ENCODE measurements around the gene RAI2. TPM values are rescaled to one million over a fixed set of nuclear protein-coding genes. Genes with fewer than 3 reads are reported as not detected.

The RAI2 gene
- polyA plus RNA-seq, 2 donors, result 3.9 to 7.0 TPM

GRCh38 chrX:17817251-17817650 is 43.8 kb downstream of the RAI2 start:
- Histone ChIP-seq H3K27me3 (ENCODE audit: control insufficient read depth in 1 of 2, insufficient read depth in 2 of 2, low read length in 2 of 2) (no peaks in the 10 kb centered on the region), H3K9me3 (ENCODE audit: control insufficient read depth in 2 of 2, insufficient read depth in 1 of 2, low read depth in 1 of 2, low read length in 1 of 2) (no peaks in the 10 kb centered on the region), H3K4me3 (ENCODE audit: low read depth in 1 of 2, low read length in 2 of 2) (no peak overlapping the region), H3K4me1 (ENCODE audit: control insufficient read depth in 2 of 2, insufficient read depth in 2 of 2, low read length in 1 of 2) (no peaks in the 10 kb centered on the region), H3K27ac (ENCODE audit: low read depth in 2 of 2, low read length in 1 of 2) (no peak overlapping the region), H3K36me3 (ENCODE audit: control insufficient read depth in 2 of 2, insufficient read depth in 2 of 2, low read length in 1 of 2) (no peaks in the 10 kb centered on the region)
- whole genome bisulfite sequencing, 2 donors, result 30 to 53% methylated on average over 1 of the region's 1 CpG

DNA sequence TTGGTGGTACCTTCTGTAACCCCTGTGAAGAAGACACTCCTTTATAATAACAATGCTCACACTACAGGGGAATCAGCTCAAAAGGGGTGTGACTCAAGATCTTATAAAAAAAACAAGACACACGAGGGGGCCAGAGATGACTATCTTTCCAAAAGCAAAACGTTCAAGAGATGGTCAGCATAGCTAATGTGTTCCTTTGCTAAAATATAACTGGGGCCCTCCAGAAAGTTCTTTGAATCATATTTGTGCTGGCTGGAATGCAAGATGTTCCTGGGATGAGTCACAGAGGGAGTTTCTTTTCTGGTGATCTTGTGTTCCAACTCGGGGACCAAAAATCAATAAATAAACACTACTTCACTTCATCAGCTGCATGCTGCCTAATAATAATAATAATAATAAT is 46.5 kb downstream of the RAI2 start:
- H3K27me3 ChIP-seq (ENCODE audit: control insufficient read depth in 1 of 2, insufficient read depth in 2 of 2, low read length in 2 of 2), result no peaks in the 10 kb centered on the region
- no peak overlapping the region for H3K27ac ChIP-seq (ENCODE audit: low read depth in 2 of 2, low read length in 1 of 2)
- H3K4me3 ChIP-seq (ENCODE audit: low read depth in 1 of 2, low read length in 2 of 2), result no peak overlapping the region
- no peaks in the 10 kb centered on the region for H3K9me3 ChIP-seq (ENCODE audit: control insufficient read depth in 2 of 2, insufficient read depth in 1 of 2, low read depth in 1 of 2, low read length in 1 of 2)
- no peaks in the 10 kb centered on the region for H3K36me3 ChIP-seq (ENCODE audit: control insufficient read depth in 2 of 2, insufficient read depth in 2 of 2, low read length in 1 of 2)
- no peaks in the 10 kb centered on the region for H3K4me1 ChIP-seq (ENCODE audit: control insufficient read depth in 2 of 2, insufficient read depth in 2 of 2, low read length in 1 of 2)
- 19 to 29% methylated on average over 3 of the region's 3 CpGs for WGBS, 2 donors

- no peaks in the 10 kb centered on the region for H3K27me3 ChIP-seq (ENCODE audit: control insufficient read depth in 1 of 2, insufficient read depth in 2 of 2, low read length in 2 of 2)
- H3K4me3 ChIP-seq (ENCODE audit: low read depth in 1 of 2, low read length in 2 of 2), result no peak overlapping the region
- H3K4me1 ChIP-seq (ENCODE audit: control insufficient read depth in 2 of 2, insufficient read depth in 2 of 2, low read length in 1 of 2), result no peaks in the 10 kb centered on the region
- no peaks in the 10 kb centered on the region for H3K9me3 ChIP-seq (ENCODE audit: control insufficient read depth in 2 of 2, insufficient read depth in 1 of 2, low read depth in 1 of 2, low read length in 1 of 2)
- H3K36me3 ChIP-seq (ENCODE audit: control insufficient read depth in 2 of 2, insufficient read depth in 2 of 2, low read length in 1 of 2), result no peaks in the 10 kb centered on the region
- 53 to 70% methylated on average over 3 of the region's 3 CpGs for WGBS, 2 donors
- H3K27ac ChIP-seq (ENCODE audit: low read depth in 2 of 2, low read length in 1 of 2), result no peak overlapping the region
These were observed 47.0 kb downstream of the RAI2 start for GRCh38 chrX:17814059-17814458.

- H3K9me3 ChIP-seq (ENCODE audit: control insufficient read depth in 2 of 2, insufficient read depth in 1 of 2, low read depth in 1 of 2, low read length in 1 of 2), result no peaks in the 10 kb centered on the region
- WGBS, 2 donors, result 63 to 88% methylated on average over 3 of the region's 3 CpGs
- H3K27me3 ChIP-seq (ENCODE audit: control insufficient read depth in 1 of 2, insufficient read depth in 2 of 2, low read length in 2 of 2), result no peaks in the 10 kb centered on the region
- H3K4me1 ChIP-seq (ENCODE audit: control insufficient read depth in 2 of 2, insufficient read depth in 2 of 2, low read length in 1 of 2), result no peaks in the 10 kb centered on the region
- H3K36me3 ChIP-seq (ENCODE audit: control insufficient read depth in 2 of 2, insufficient read depth in 2 of 2, low read length in 1 of 2), result no peaks in the 10 kb centered on the region
- no peak overlapping the region for H3K27ac ChIP-seq (ENCODE audit: low read depth in 2 of 2, low read length in 1 of 2)
- no peak overlapping the region for H3K4me3 ChIP-seq (ENCODE audit: low read depth in 1 of 2, low read length in 2 of 2)
These were observed 47.8 kb downstream of the RAI2 start for GRCh38 chrX:17813277-17813676.

DNA sequence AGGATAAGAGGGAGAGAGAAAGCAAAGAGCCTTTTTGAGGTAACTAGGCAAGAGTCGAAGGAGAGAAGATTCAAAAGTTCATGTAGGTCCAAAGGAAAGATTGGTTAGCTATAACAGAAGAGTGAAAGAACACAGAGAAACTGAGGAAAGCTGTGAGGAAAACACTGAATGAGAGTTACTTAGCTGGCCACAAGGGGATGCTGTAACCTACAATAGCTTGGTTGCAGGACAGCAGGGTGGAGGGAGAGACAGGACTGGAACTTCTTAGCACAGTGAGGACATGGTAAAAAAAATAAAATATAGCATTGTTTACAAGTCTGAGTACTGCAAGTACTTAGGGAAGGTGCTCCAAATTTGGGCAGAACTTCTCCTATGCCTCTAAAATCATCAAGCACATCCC is 48.3 kb downstream of the RAI2 start:
- no peaks in the 10 kb centered on the region for H3K4me1 ChIP-seq (ENCODE audit: control insufficient read depth in 2 of 2, insufficient read depth in 2 of 2, low read length in 1 of 2)
- H3K9me3 ChIP-seq (ENCODE audit: control insufficient read depth in 2 of 2, insufficient read depth in 1 of 2, low read depth in 1 of 2, low read length in 1 of 2), result no peaks in the 10 kb centered on the region
- WGBS, 2 donors, result 31 to 58% methylated on average over 1 of the region's 1 CpG
- H3K36me3 ChIP-seq (ENCODE audit: control insufficient read depth in 2 of 2, insufficient read depth in 2 of 2, low read length in 1 of 2), result no peaks in the 10 kb centered on the region
- no peak overlapping the region for H3K4me3 ChIP-seq (ENCODE audit: low read depth in 1 of 2, low read length in 2 of 2)
- no peak overlapping the region for H3K27ac ChIP-seq (ENCODE audit: low read depth in 2 of 2, low read length in 1 of 2)
- H3K27me3 ChIP-seq (ENCODE audit: control insufficient read depth in 1 of 2, insufficient read depth in 2 of 2, low read length in 2 of 2), result no peaks in the 10 kb centered on the region

DNA sequence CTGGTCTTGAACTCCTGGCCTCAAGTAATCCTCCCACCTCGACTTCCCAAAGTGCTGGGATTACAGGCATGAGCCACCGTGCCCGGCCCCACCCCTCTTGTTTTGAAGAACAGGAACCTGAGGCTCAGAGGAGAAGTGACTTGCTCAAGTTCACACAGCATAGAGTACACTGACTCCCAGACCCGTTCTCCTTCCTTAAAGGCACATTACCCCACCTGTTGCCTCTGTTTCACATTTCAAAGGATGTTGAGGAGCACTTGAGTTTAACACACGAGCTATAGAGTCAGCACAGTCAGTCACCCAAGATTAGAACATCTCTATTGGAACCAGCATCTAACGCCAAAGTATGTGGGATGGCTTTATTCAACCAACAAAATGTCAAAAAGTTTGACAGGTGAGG is 51.1 kb downstream of the RAI2 start:
- H3K27ac ChIP-seq (ENCODE audit: low read depth in 2 of 2, low read length in 1 of 2), result no peak overlapping the region
- H3K27me3 ChIP-seq (ENCODE audit: control insufficient read depth in 1 of 2, insufficient read depth in 2 of 2, low read length in 2 of 2), result no peaks in the 10 kb centered on the region
- H3K36me3 ChIP-seq (ENCODE audit: control insufficient read depth in 2 of 2, insufficient read depth in 2 of 2, low read length in 1 of 2), result no peaks in the 10 kb centered on the region
- no peaks in the 10 kb centered on the region for H3K4me1 ChIP-seq (ENCODE audit: control insufficient read depth in 2 of 2, insufficient read depth in 2 of 2, low read length in 1 of 2)
- H3K9me3 ChIP-seq (ENCODE audit: control insufficient read depth in 2 of 2, insufficient read depth in 1 of 2, low read depth in 1 of 2, low read length in 1 of 2), result no peaks in the 10 kb centered on the region
- WGBS, 2 donors, result 63 to 80% methylated on average over 6 of the region's 6 CpGs
- H3K4me3 ChIP-seq (ENCODE audit: low read depth in 1 of 2, low read length in 2 of 2), result no peak overlapping the region

- H3K9me3 ChIP-seq (ENCODE audit: control insufficient read depth in 2 of 2, insufficient read depth in 1 of 2, low read depth in 1 of 2, low read length in 1 of 2), result no peaks in the 10 kb centered on the region
- H3K4me1 ChIP-seq (ENCODE audit: control insufficient read depth in 2 of 2, insufficient read depth in 2 of 2, low read length in 1 of 2), result no peaks in the 10 kb centered on the region
- WGBS, 2 donors, result 63 to 85% methylated on average over 4 of the region's 4 CpGs
- H3K27ac ChIP-seq (ENCODE audit: low read depth in 2 of 2, low read length in 1 of 2), result no peak overlapping the region
- H3K4me3 ChIP-seq (ENCODE audit: low read depth in 1 of 2, low read length in 2 of 2), result no peak overlapping the region
- no peaks in the 10 kb centered on the region for H3K36me3 ChIP-seq (ENCODE audit: control insufficient read depth in 2 of 2, insufficient read depth in 2 of 2, low read length in 1 of 2)
- no peaks in the 10 kb centered on the region for H3K27me3 ChIP-seq (ENCODE audit: control insufficient read depth in 1 of 2, insufficient read depth in 2 of 2, low read length in 2 of 2)
These were observed 51.8 kb downstream of the RAI2 start for GRCh38 chrX:17809273-17809672.

GRCh38 chrX:17805120-17805519 is 56.0 kb downstream of the RAI2 start:
- Histone ChIP-seq H3K9me3 (ENCODE audit: control insufficient read depth in 2 of 2, insufficient read depth in 1 of 2, low read depth in 1 of 2, low read length in 1 of 2) (no peaks in the 10 kb centered on the region), H3K4me1 (ENCODE audit: control insufficient read depth in 2 of 2, insufficient read depth in 2 of 2, low read length in 1 of 2) (no peaks in the 10 kb centered on the region), H3K36me3 (ENCODE audit: control insufficient read depth in 2 of 2, insufficient read depth in 2 of 2, low read length in 1 of 2) (peaks cover 0 to 3% of the 10 kb centered on the region in 2 donors), H3K4me3 (ENCODE audit: low read depth in 1 of 2, low read length in 2 of 2) (no peak overlapping the region), H3K27me3 (ENCODE audit: control insufficient read depth in 1 of 2, insufficient read depth in 2 of 2, low read length in 2 of 2) (no peaks in the 10 kb centered on the region), H3K27ac (ENCODE audit: low read depth in 2 of 2, low read length in 1 of 2) (no peak overlapping the region)
- 57 to 75% methylated on average over 6 of the region's 6 CpGs for WGBS, 2 donors

GRCh38 chrX:17803449-17803848 is 57.6 kb downstream of the RAI2 start:
- Histone ChIP-seq H3K4me1 (ENCODE audit: control insufficient read depth in 2 of 2, insufficient read depth in 2 of 2, low read length in 1 of 2) (no peaks in the 10 kb centered on the region), H3K27ac (ENCODE audit: low read depth in 2 of 2, low read length in 1 of 2) (no peak overlapping the region), H3K9me3 (ENCODE audit: control insufficient read depth in 2 of 2, insufficient read depth in 1 of 2, low read depth in 1 of 2, low read length in 1 of 2) (no peaks in the 10 kb centered on the region), H3K4me3 (ENCODE audit: low read depth in 1 of 2, low read length in 2 of 2) (no peak overlapping the region), H3K36me3 (ENCODE audit: control insufficient read depth in 2 of 2, insufficient read depth in 2 of 2, low read length in 1 of 2) (peaks cover 0 to 3% of the 10 kb centered on the region in 2 donors), H3K27me3 (ENCODE audit: control insufficient read depth in 1 of 2, insufficient read depth in 2 of 2, low read length in 2 of 2) (no peaks in the 10 kb centered on the region)
- WGBS, 2 donors, result 83 to 90% methylated on average over 4 of the region's 4 CpGs

DNA sequence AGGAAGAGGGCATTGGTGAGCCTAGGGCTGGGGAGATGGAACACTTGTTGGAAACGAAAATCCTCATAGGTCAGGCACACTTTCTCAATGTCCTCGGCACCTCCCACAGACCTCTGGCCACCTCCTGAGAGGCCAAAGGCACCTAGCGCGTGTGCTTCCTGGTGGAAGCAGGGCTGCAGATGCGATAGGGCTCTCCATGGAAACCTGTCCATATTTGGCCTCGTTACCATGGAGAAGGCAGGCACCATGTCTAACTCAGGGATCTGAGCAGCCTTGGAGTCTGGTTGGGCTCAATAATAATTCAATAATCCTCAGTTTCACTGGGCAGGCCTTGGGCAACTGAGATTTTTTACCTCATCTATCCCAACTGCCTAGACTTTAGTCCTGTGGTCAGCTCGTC is 58.3 kb downstream of the RAI2 start:
- Histone ChIP-seq H3K36me3 (ENCODE audit: control insufficient read depth in 2 of 2, insufficient read depth in 2 of 2, low read length in 1 of 2) (peaks cover 0 to 3% of the 10 kb centered on the region in 2 donors), H3K27ac (ENCODE audit: low read depth in 2 of 2, low read length in 1 of 2) (no peak overlapping the region), H3K4me3 (ENCODE audit: low read depth in 1 of 2, low read length in 2 of 2) (no peak overlapping the region), H3K9me3 (ENCODE audit: control insufficient read depth in 2 of 2, insufficient read depth in 1 of 2, low read depth in 1 of 2, low read length in 1 of 2) (no peaks in the 10 kb centered on the region), H3K27me3 (ENCODE audit: control insufficient read depth in 1 of 2, insufficient read depth in 2 of 2, low read length in 2 of 2) (no peaks in the 10 kb centered on the region), H3K4me1 (ENCODE audit: control insufficient read depth in 2 of 2, insufficient read depth in 2 of 2, low read length in 1 of 2) (no peaks in the 10 kb centered on the region)
- 77 to 93% methylated on average over 7 of the region's 7 CpGs for WGBS, 2 donors
